Amniotic stem cell (primary cell): Measurements from ENCODE around the gene UBXN7.
"Not testable (repeated sequence)": the region's sequence is repeated elsewhere in the genome, so short reads cannot be mapped to it uniquely, and the experiment has no call there.

Experiments used
- DNase-seq: peaks from one replicate; lab custom pipeline; 2025; lab: John Stamatoyannopoulos, UW

UBXN7 gene

DNA sequence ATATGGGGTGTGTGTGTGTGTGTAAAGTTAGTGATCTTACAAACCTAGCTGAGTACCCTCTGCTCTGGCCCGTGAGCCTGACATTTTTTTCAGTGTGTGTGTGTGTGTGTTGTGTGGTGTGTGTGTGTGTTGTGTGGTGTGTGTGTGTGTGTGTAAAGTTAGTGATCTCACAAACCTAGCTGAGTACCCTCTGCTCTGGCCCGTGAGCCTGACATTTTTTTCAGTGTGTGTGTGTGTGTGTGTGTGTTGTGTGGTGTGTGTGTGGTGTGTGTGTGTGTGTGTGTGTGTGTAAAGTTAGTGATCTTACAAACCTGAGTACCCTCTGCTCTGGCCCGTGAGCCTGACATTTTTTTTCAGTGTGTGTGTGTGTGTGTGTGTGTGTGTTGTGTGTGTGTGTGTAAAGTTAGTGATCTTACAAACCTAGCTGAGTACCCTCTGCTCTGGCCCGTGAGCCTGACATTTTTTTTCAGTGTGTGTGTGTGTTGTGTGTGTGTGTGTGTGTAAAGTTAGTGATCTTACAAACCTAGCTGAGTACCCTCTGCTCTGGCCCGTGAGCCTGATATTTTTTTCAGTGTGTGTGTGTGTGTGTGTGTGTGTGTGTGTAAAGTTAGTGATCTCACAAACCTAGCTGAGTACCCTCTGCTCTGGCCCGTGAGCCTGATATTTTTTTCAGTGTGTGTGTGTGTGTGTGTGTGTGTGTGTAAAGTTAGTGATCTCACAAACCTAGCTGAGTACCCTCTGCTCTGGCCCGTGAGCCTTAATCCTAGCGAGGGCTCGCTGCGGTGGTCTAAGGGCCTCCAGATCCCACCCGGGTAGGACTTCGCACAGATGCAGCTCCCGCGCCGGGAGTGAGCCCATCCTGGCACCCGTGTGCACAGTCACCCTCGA lies 115.2 kb downstream of the UBXN7 start:
- not testable (repeated sequence) for DNase-seq

DNA sequence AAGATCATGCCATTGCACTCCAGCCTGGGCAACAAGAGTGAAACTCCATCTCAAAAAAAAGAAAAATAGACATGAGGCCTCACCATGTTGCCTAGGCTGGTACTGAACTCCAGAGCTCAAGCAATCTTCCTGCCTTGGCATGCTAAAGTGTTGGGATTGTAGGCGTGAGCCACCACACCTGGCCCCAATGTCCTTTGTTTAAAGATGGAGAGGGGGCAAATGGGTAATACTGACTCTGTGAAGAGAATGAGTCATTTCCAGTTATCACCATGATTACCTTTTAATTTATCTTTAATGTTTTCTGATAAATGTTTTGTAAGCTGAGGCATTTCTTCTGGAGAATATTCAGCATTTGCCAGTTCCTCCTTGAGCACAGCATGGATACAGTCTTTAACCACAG lies 116.4 kb downstream of the UBXN7 start:
- DNase-seq, result no peak

DNA sequence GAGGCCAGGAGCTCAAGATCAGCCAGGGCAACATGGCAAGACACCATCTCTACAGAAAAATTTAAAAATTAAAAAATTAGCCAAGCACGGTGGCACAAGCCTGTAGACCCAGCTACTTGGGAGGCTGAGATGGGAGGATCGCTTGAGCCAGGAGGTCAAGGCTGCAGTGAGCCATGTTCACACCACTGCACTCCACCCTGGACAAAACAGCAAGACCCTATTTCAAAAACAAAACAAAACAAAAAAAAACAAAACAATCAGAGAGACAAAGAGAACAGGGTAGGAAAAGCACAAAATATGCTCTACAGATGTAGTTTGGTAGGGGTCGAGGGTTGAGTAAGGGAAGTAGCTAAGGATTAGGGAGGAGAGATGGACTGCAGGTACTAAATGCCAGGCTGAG lies 117.6 kb downstream of the UBXN7 start:
- DNase-seq, result no peak

GRCh38 chr3:196314086-196314485 lies 118.1 kb downstream of the UBXN7 start:
- DNase-seq, result not testable (repeated sequence)

- DNase-seq, result not testable (repeated sequence)
These were observed 129.3 kb downstream of the UBXN7 start for GRCh38 chr3:196302960-196303359.

DNA sequence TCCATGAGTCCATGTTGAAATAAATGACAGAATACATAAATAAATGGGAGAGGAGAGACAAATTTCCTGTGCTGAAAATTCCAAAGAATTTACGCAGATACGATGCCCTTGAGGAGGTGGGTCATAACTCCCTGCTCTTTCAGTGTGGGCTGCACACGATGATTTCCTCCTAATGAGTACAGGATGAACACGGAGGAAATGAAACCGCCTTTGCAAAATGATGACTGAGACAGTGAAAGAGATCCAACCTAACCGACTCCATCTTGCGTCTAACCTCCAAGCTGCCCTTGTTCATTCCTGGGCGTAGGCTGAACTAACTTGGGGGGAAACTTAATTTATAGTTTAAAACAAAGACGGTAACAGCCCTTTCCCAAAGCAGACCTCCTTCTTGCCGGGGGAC lies 129.7 kb downstream of the UBXN7 start:
- not testable (repeated sequence) for DNase-seq

DNA sequence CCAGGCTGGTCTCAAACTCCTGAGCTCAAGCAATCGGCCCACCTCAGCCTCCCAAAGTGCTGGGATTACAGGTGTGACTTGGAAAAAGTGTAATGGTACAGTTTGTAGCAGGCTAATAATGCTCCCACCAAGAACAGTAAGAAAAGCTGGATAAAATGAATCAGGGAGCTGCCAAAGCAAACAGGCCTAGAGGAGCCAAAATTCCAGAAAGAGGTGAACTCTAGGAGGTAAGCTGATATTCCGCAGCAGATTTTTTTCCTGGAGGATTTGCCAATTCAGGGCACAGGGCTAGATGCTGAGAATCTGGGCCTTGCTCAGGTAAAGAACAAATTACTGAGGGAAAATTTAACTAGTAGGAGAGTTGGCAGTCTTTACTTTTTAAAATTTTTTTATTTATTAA lies 133.7 kb downstream of the UBXN7 start:
- DNase-seq, result no peak
